NOMO-1 treated with DMSO at 0.1 percent for 48 hours (cell line): ENCODE data around the gene EEPD1.
"Not testable (repeated sequence)": the region's sequence is repeated elsewhere in the genome, so short reads cannot be mapped to it uniquely, and the experiment has no call there.

Experiments used
- DNase-seq: peaks from one replicate; lab custom pipeline; 2025; ENCODE audit not compliant: unreplicated experiment; lab: John Stamatoyannopoulos, UW

The EEPD1 gene

GRCh38 chr7:36128448-36129047 lies 24.5 kb upstream of the EEPD1 start:
- no peak for DNase-seq

GRCh38 chr7:36129048-36129534 lies 24.0 kb upstream of the EEPD1 start:
- no peak for DNase-seq

- no peak for DNase-seq
Observed at GRCh38 chr7:36130236-36130945, 22.7 kb upstream of the EEPD1 start.

GRCh38 chr7:36131026-36131425 lies 22.0 kb upstream of the EEPD1 start:
- no peak for DNase-seq

- DNase-seq: no peak
Observed at GRCh38 chr7:36131499-36131898, 21.6 kb upstream of the EEPD1 start.

- no peak for DNase-seq
Observed at GRCh38 chr7:36132012-36132411, 21.0 kb upstream of the EEPD1 start.

GRCh38 chr7:36135700-36136099 lies 17.4 kb upstream of the EEPD1 start:
- DNase-seq: no peak

GRCh38 chr7:36137258-36137657 lies 15.8 kb upstream of the EEPD1 start:
- no peak for DNase-seq

- no peak for DNase-seq
Observed at GRCh38 chr7:36137754-36138153, 15.3 kb upstream of the EEPD1 start.

GRCh38 chr7:36138209-36138608 lies 14.8 kb upstream of the EEPD1 start:
- no peak for DNase-seq

GRCh38 chr7:36141351-36141750 lies 11.7 kb upstream of the EEPD1 start:
- no peak for DNase-seq

- no peak for DNase-seq
Observed at GRCh38 chr7:36141850-36142249, 11.2 kb upstream of the EEPD1 start.

GRCh38 chr7:36144189-36144588 lies 8.9 kb upstream of the EEPD1 start:
- no peak for DNase-seq

GRCh38 chr7:36145686-36146085 lies 7.4 kb upstream of the EEPD1 start:
- DNase-seq: no peak

GRCh38 chr7:36147361-36147760 lies 5.7 kb upstream of the EEPD1 start:
- no peak for DNase-seq

GRCh38 chr7:36148422-36149065 lies 4.5 kb upstream of the EEPD1 start:
- no peak for DNase-seq

GRCh38 chr7:36149240-36149639 lies 3.8 kb upstream of the EEPD1 start:
- DNase-seq: not testable (repeated sequence)

GRCh38 chr7:36149694-36150452 lies 3.2 kb upstream of the EEPD1 start:
- DNase-seq: no peak

- DNase-seq: no peak
Observed at GRCh38 chr7:36151921-36152755, 916 bp upstream of the EEPD1 start.

GRCh38 chr7:36153571-36154097 lies 580 bp downstream of the EEPD1 start:
- no peak for DNase-seq
